H1 (cell line): ENCODE measurements around the gene USP7. TPM values are rescaled to one million over a fixed set of nuclear protein-coding genes. Genes with fewer than 3 reads are reported as not detected.

Source experiments
- CHD2 ChIP-seq: IDR thresholded peaks from 2 replicates; pipeline ENCODE4 v1.6.1; 2012; ENCODE audit warnings: low read length, improper control_type of control experiment
- GTF2F1 ChIP-seq: IDR thresholded peaks from 2 replicates; pipeline ENCODE4 v1.6.1; 2012; ENCODE audit warnings: low read depth, low read length, improper control_type of control experiment, borderline replicate concordance
- HDAC6 ChIP-seq: IDR thresholded peaks from one replicate; pipeline ENCODE4 v1.7.1; 2012; ENCODE audit warnings: low read depth, mild to moderate bottlenecking, inconsistent platforms, low read length, moderate library complexity
- JUND ChIP-seq: IDR thresholded peaks from 2 replicates; pipeline ENCODE4 v1.6.1; 2011; ENCODE audit warnings: mild to moderate bottlenecking, improper control_type of control experiment, low read length
- RAD21 ChIP-seq, 2 experiments: IDR thresholded peaks in 1 of 2; conservative IDR thresholded peaks in 1 of 2; 2 replicates each; pipeline ENCODE4 v1.6.1; 2011; ENCODE audit warnings: low read depth in 2 of 2, low read length in 2 of 2, improper control_type of control experiment in 1 of 2, inconsistent platforms in 1 of 2, mild to moderate bottlenecking in 1 of 2, moderate library complexity in 1 of 2
- SRF ChIP-seq: IDR thresholded peaks from 2 replicates; pipeline ENCODE4 v1.6.1; 2011; ENCODE audit warnings: mild to moderate bottlenecking, low read depth, low read length, moderate library complexity
- ZNF274 ChIP-seq: IDR thresholded peaks from 2 replicates; pipeline ENCODE4 v1.7.0; 2012; ENCODE audit warnings: low read length, borderline replicate concordance; ENCODE audit errors: extremely low read depth
- polyA plus RNA-seq, 7 experiments: library from polyadenylated mRNA; depleted of rRNA in 3 of 7; stranded (reverse) in 5 of 7; unstranded in 2 of 7; fragments of >200 nt in 5 of 7; fragments of 200-250 nt in 2 of 7; gene quantifications; 1 replicate in 5 of 7; 2 replicates in 1 of 7; 4 replicates in 1 of 7; pipeline versions ENCODE4 v1.2.1 to v1.2.3, GENCODE V29; 2011 to 2013; ENCODE audit warnings: missing spikeins in 2 of 7, mixed read lengths in 2 of 7
- total RNA-seq: library from RNA; stranded (reverse); fragmentation: NEBNext Ultra II Directional; extraction: Animal tissue kit (Norgen Biotek cat#: 25700); gene quantifications from 2 replicates; pipeline ENCODE4 v1.2.1, GENCODE V29; 2021
- TF ChIP-seq, protein P1 (sequence below): IDR thresholded peaks from 2 replicates; pipeline ENCODE4 v1.6.1; 2012; ENCODE audit warnings: inconsistent platforms

The USP7 gene
- total and polyA plus RNA-seq, 2 of the 8 experiments (the other 6 are each of a cell fraction or from before 2014, with no cell fraction given): 21.3 to 211 TPM

DNA sequence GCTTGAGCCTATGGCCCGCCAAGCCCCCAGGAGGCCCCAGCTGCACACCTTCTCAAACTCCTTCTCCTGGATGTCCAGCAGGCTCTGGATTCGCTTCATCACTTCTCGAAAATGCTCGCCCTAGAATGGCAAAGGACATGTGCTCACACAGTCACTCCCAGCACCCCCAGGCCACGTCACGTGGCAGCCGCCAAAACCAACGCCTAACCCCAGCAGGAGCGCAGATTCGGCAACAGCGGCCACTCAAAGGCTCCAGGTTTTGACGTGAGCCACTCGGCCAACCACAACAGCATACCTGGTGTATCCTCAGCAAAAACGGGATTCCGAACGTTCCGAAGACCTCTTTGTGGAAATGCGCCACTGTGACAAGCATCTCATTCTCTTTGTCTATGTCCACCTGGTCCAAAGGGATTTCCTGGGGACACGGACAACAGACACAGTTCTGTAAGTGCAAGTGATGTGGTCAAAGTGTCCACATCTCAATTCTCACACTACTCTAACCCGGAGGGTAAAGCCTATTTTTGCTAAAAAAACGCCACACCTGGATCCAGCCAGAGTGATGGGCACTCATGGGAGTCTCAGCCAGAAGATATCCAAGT lies 68.9 kb downstream of the USP7 start (continued):
- TF ChIP-seq RAD21 (IDR thresholded peaks at IDR 0.05 in 1 of 2, conservative IDR thresholded peaks at IDR 0.05 in 1 of 2; ENCODE audit: low read depth in 2 of 2, low read length in 2 of 2) (no peak), CHD2 (no peak), HDAC6 (no peak), GTF2F1 (no peak), ZNF274 (no peak), JUND (no peak), SRF (no peak)
- TF ChIP-seq, protein P1, sequence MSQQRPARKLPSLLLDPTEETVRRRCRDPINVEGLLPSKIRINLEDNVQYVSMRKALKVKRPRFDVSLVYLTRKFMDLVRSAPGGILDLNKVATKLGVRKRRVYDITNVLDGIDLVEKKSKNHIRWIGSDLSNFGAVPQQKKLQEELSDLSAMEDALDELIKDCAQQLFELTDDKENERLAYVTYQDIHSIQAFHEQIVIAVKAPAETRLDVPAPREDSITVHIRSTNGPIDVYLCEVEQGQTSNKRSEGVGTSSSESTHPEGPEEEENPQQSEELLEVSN: no peak
